HEK293 (cell line): ENCODE results near the gene CAND1.
A peak's percentile ranks its signal among the peaks of the same experiment; 100 is the strongest.

Experiments used
- CTCF ChIA-PET: fragments of 350-600 bp; formaldehyde crosslinking; extraction: SDS; loops from one replicate; lab custom pipeline; 2021; ENCODE audit warnings: antibody characterized with exemption; lab: Yijun Ruan, JAX
- POLR2A ChIA-PET: fragments of 300-600 bp; formaldehyde crosslinking; extraction: SDS; loops from one replicate; lab custom pipeline; 2020; ENCODE audit warnings: antibody characterized with exemption, inconsistent platforms; lab: Yijun Ruan, JAX
- H3K27ac ChIP-seq: fragments of 200-500 bp; sonication (Bioruptor generic); 2 replicates; pipeline ENCODE4 v1.5.1; 2014; ENCODE audit warnings: low read depth, low read length, control low read depth, inconsistent platforms; ENCODE audit errors: extremely low read depth
- H3K36me3 ChIP-seq, 2 experiments: fragments of 200-500 bp in 1 of 2; sonication (Bioruptor generic) in 1 of 2; 1 replicate in 1 of 2; 2 replicates in 1 of 2; pipeline ENCODE4 v1.5.1; 2014 to 2017; ENCODE audit warnings: inconsistent platforms in 2 of 2, low read length in 2 of 2; ENCODE audit not compliant: control insufficient read depth in 2 of 2, insufficient read depth in 1 of 2
- H3K4me1 ChIP-seq: fragments of 200-500 bp; sonication (Bioruptor generic); 2 replicates; pipeline ENCODE4 v1.5.1; 2014; ENCODE audit warnings: mild to moderate bottlenecking, low read length, inconsistent platforms; ENCODE audit not compliant: control insufficient read depth, insufficient read depth
- H3K4me3 ChIP-seq: 2 replicates; pipeline ENCODE4 v1.5.1; 2011; ENCODE audit warnings: low read depth, mild to moderate bottlenecking, control low read depth, low read length, moderate library complexity
- H3K9me3 ChIP-seq: fragments of 200-500 bp; sonication (Bioruptor generic); 2 replicates; pipeline ENCODE4 v1.5.1; 2014; ENCODE audit warnings: low read depth, low read length, inconsistent platforms; ENCODE audit not compliant: control insufficient read depth, insufficient read depth
- BCL11A ChIP-seq: fragments of 450-650 bp; formaldehyde crosslinking; IDR thresholded peaks from 2 replicates; pipeline ENCODE4 v1.5.1; 2016; ENCODE audit warnings: low read depth, missing biosample characterization, missing genetic modification characterization
- BCL11B ChIP-seq: fragments of 450-650 bp; formaldehyde crosslinking; IDR thresholded peaks from 2 replicates; pipeline ENCODE4 v1.5.1; 2016; ENCODE audit warnings: low read depth, missing biosample characterization, missing genetic modification characterization
- GLIS1 ChIP-seq: fragments of 450-650 bp; formaldehyde crosslinking; IDR thresholded peaks from 2 replicates; pipeline ENCODE4 v1.5.1; 2016; ENCODE audit warnings: missing biosample characterization, missing genetic modification characterization
- KLF9 ChIP-seq: fragments of 450-650 bp; formaldehyde crosslinking; IDR thresholded peaks from 2 replicates; pipeline ENCODE4 v1.5.1; 2016; ENCODE audit warnings: missing biosample characterization, missing genetic modification characterization, low read depth
- SALL2 ChIP-seq: fragments of 450-650 bp; formaldehyde crosslinking; IDR thresholded peaks from 2 replicates; pipeline ENCODE4 v1.5.0; 2017; ENCODE audit warnings: missing biosample characterization, mild to moderate bottlenecking, missing genetic modification characterization, borderline replicate concordance
- SCRT1 ChIP-seq: fragments of 450-650 bp; formaldehyde crosslinking; IDR thresholded peaks from 2 replicates; pipeline ENCODE4 v1.5.1; 2016; ENCODE audit warnings: missing biosample characterization, missing genetic modification characterization, borderline replicate concordance
- SP3 ChIP-seq: fragments of 450-650 bp; formaldehyde crosslinking; IDR thresholded peaks from 2 replicates; pipeline ENCODE4 v1.5.1; 2016; ENCODE audit warnings: missing biosample characterization, missing genetic modification characterization
- ZBTB20 ChIP-seq: fragments of 450-650 bp; formaldehyde crosslinking; IDR thresholded peaks from 2 replicates; pipeline ENCODE4 v1.5.1; 2016; ENCODE audit warnings: missing biosample characterization, missing genetic modification characterization
- ZNF169 ChIP-seq: fragments of 450-650 bp; formaldehyde crosslinking; IDR thresholded peaks from 2 replicates; pipeline ENCODE4 v1.5.1; 2016; ENCODE audit warnings: missing biosample characterization, missing genetic modification characterization
- ZNF423 ChIP-seq: fragments of 450-650 bp; formaldehyde crosslinking; IDR thresholded peaks from 2 replicates; pipeline ENCODE4 v1.5.1; 2016; ENCODE audit warnings: missing biosample characterization, missing genetic modification characterization
- ZNF521 ChIP-seq: fragments of 450-650 bp; formaldehyde crosslinking; IDR thresholded peaks from 2 replicates; pipeline ENCODE4 v1.5.1; 2017; ENCODE audit warnings: missing biosample characterization, mild to moderate bottlenecking, missing genetic modification characterization
- ZNF654 ChIP-seq: fragments of 450-650 bp; formaldehyde crosslinking; IDR thresholded peaks from 2 replicates; pipeline ENCODE4 v1.5.1; 2016; ENCODE audit warnings: low read depth, missing biosample characterization, missing genetic modification characterization
- ZNF660 ChIP-seq: fragments of 450-650 bp; IDR thresholded peaks from 2 replicates; pipeline ENCODE4 v1.5.1; 2018; ENCODE audit warnings: missing biosample characterization, mild to moderate bottlenecking, missing genetic modification characterization
- ZSCAN30 ChIP-seq: fragments of 450-650 bp; IDR thresholded peaks from 2 replicates; pipeline ENCODE4 v1.5.1; 2018; ENCODE audit warnings: missing biosample characterization, mild to moderate bottlenecking, missing genetic modification characterization, moderate library complexity
- TF ChIP-seq, protein P1 (sequence below): fragments of 450-650 bp; formaldehyde crosslinking; IDR thresholded peaks from 2 replicates; pipeline ENCODE4 v1.5.1; 2016; ENCODE audit warnings: missing biosample characterization, missing genetic modification characterization
- TF ChIP-seq, protein P2 (sequence below): fragments of 450-650 bp; formaldehyde crosslinking; IDR thresholded peaks from 2 replicates; pipeline ENCODE4 v1.5.1; 2016; ENCODE audit warnings: missing biosample characterization, missing genetic modification characterization
- TF ChIP-seq, protein P3 (sequence below): fragments of 450-650 bp; formaldehyde crosslinking; IDR thresholded peaks from 2 replicates; pipeline ENCODE4 v1.5.1; 2016; ENCODE audit warnings: missing biosample characterization, missing genetic modification characterization
- TF ChIP-seq, protein P4 (sequence below): fragments of 450-650 bp; formaldehyde crosslinking; IDR thresholded peaks from 2 replicates; pipeline ENCODE4 v1.5.1; 2016; ENCODE audit warnings: missing biosample characterization, missing genetic modification characterization
- TF ChIP-seq, protein P5 (sequence below): fragments of 450-650 bp; formaldehyde crosslinking; IDR thresholded peaks from 2 replicates; pipeline ENCODE4 v1.5.1; 2016; ENCODE audit warnings: missing biosample characterization, missing genetic modification characterization, borderline replicate concordance
- TF ChIP-seq, protein P6 (sequence below): fragments of 450-650 bp; formaldehyde crosslinking; IDR thresholded peaks from 2 replicates; pipeline ENCODE4 v1.5.1; 2017; ENCODE audit warnings: missing biosample characterization, missing genetic modification characterization

Gene CAND1

DNA sequence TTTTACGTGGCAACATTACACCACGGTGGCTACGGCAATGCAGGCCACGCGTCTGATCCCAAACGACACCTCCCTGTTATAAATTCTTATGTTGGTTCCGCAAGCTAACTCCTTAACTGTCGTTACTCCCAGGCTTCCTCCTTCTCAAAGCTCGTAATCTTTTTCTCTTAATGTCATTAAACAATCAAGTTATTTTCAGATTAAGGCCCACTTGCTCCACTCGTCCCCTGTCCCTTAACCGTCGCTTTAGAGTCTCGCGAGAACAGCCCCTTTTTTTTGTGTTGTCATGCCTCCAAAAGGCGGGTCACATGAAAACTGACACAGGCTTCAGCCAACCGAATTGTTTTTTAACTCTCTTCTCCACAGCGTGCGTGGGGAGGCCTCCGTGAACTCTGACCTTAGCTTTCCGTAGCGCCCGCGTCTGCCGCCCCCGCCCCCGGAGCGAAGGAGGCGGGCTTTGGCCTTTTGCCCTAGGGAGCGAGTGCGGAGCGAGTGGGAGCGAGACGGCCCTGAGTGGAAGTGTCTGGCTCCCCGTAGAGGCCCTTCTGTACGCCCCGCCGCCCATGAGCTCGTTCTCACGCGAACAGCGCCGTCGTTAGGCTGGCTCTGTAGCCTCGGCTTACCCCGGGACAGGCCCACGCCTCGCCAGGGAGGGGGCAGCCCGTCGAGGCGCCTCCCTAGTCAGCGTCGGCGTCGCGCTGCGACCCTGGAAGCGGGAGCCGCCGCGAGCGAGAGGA is at the start of gene CAND1 (continued):
- TF ChIP-seq, protein P1, sequence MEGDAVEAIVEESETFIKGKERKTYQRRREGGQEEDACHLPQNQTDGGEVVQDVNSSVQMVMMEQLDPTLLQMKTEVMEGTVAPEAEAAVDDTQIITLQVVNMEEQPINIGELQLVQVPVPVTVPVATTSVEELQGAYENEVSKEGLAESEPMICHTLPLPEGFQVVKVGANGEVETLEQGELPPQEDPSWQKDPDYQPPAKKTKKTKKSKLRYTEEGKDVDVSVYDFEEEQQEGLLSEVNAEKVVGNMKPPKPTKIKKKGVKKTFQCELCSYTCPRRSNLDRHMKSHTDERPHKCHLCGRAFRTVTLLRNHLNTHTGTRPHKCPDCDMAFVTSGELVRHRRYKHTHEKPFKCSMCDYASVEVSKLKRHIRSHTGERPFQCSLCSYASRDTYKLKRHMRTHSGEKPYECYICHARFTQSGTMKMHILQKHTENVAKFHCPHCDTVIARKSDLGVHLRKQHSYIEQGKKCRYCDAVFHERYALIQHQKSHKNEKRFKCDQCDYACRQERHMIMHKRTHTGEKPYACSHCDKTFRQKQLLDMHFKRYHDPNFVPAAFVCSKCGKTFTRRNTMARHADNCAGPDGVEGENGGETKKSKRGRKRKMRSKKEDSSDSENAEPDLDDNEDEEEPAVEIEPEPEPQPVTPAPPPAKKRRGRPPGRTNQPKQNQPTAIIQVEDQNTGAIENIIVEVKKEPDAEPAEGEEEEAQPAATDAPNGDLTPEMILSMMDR (tag by site-specific recombination) = peak; percentile 95
- TF ChIP-seq BCL11B = peak; percentile 86; the same call in 1 of the 2 replicates
- TF ChIP-seq ZNF423 (tag by site-specific recombination) = peak; percentile 71
- TF ChIP-seq ZBTB20 (tag by site-specific recombination) = peak; percentile 58; the same call in 1 of the 2 replicates
- TF ChIP-seq BCL11A (tag by site-specific recombination) = peak; percentile 70; the same call in 1 of the 2 replicates
- no peak for TF ChIP-seq ZNF169 (tag by site-specific recombination)

DNA sequence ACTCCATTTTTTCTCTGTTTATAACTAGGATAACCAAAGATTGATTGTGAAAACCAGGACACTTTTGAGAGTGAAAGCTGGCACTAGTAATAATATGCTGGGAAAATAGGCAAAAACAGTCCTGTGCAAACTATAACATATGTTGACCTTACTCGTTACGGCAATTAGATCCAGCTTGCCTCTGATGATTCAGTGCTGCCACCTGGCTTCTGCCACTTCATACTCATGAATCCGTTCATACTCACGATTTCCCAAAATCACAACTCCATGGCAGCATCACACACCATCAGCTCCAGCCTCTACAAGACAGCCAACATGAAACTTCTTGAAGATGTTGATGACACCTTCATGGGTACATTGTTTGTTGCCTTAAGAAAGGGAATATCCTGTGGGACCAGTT is 49.1 kb upstream of the CAND1 start:
- no peaks in the 10 kb centered on the region for H3K36me3 ChIP-seq
- no peak overlapping the region for H3K4me3 ChIP-seq
- no peaks in the 10 kb centered on the region for H3K9me3 ChIP-seq
- no peak overlapping the region for H3K27ac ChIP-seq
- TF ChIP-seq, protein P2, sequence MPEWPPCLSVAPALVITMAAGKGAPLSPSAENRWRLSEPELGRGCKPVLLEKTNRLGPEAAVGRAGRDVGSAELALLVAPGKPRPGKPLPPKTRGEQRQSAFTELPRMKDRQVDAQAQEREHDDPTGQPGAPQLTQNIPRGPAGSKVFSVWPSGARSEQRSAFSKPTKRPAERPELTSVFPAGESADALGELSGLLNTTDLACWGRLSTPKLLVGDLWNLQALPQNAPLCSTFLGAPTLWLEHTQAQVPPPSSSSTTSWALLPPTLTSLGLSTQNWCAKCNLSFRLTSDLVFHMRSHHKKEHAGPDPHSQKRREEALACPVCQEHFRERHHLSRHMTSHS (tag by site-specific recombination) = no peak
- TF ChIP-seq KLF9 (tag by site-specific recombination) = no peak
- no peak for TF ChIP-seq ZNF660
- TF ChIP-seq ZBTB20 (tag by site-specific recombination) = no peak
- peak; percentile 56 for TF ChIP-seq ZNF654 (tag by site-specific recombination)
- TF ChIP-seq ZNF521 (tag by site-specific recombination) = no peak
- ChIA-PET POLR2A (no interaction called here), CTCF (interaction anchor here (0.7 to 1.8 kb wide), 4 partner anchors 31 to 565 kb away, joined by 3 to 5 read pairs (median 3); no protein-coding TSS in a partner anchor)
- H3K4me1 ChIP-seq = no peaks in the 10 kb centered on the region

DNA sequence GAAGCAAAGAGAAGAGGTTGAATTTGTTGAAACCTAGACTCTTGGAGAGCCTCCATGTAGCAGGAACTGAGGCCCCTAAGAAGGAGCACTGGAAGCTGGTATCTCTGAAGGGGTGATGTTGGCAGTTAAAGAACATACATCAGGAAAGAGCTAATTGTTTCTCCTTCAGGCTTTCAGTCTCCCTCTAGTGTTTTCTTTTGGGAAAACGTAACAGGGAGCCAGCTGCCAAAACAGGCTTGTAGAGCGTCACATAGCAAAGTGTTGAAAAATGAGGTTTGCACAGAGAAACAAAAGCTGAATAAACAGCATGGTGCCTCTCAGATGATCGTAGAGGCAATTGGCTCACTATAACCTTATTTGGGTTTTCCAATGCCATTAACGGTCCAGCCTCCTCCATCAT is 46.9 kb upstream of the CAND1 start:
- no peaks in the 10 kb centered on the region for H3K36me3 ChIP-seq
- no peaks in the 10 kb centered on the region for H3K4me1 ChIP-seq
- no peaks in the 10 kb centered on the region for H3K9me3 ChIP-seq
- no peak overlapping the region for H3K27ac ChIP-seq
- no peak overlapping the region for H3K4me3 ChIP-seq
- ChIA-PET CTCF (interaction anchor here (0.7 to 1.3 kb wide), 5 partner anchors 20 to 196 kb away, joined by 3 to 5 read pairs (median 3); no protein-coding TSS in a partner anchor), POLR2A (no interaction called here)
- TF ChIP-seq, protein P3, sequence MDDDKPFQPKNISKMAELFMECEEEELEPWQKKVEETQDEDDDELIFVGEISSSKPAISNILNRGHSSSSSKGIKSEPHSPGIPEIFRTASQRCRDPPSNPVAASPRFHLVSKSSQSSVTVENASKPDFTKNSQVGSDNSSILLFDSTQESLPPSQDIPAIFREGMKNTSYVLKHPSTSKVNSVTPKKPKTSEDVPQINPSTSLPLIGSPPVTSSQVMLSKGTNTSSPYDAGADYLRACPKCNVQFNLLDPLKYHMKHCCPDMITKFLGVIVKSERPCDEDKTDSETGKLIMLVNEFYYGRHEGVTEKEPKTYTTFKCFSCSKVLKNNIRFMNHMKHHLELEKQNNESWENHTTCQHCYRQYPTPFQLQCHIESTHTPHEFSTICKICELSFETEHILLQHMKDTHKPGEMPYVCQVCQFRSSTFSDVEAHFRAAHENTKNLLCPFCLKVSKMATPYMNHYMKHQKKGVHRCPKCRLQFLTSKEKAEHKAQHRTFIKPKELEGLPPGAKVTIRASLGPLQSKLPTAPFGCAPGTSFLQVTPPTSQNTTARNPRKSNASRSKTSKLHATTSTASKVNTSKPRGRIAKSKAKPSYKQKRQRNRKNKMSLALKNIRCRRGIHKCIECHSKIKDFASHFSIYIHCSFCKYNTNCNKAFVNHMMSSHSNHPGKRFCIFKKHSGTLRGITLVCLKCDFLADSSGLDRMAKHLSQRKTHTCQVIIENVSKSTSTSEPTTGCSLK (tag by site-specific recombination) = no peak
- no peak for TF ChIP-seq SP3 (tag by site-specific recombination)
- TF ChIP-seq SALL2 = no peak
- TF ChIP-seq, protein P4, sequence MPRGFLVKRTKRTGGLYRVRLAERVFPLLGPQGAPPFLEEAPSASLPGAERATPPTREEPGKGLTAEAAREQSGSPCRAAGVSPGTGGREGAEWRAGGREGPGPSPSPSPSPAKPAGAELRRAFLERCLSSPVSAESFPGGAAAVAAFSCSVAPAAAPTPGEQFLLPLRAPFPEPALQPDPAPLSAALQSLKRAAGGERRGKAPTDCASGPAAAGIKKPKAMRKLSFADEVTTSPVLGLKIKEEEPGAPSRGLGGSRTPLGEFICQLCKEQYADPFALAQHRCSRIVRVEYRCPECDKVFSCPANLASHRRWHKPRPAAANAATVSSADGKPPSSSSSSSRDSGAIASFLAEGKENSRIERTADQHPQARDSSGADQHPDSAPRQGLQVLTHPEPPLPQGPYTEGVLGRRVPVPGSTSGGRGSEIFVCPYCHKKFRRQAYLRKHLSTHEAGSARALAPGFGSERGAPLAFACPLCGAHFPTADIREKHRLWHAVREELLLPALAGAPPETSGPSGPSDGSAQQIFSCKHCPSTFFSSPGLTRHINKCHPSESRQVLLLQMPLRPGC (tag by site-specific recombination) = no peak
- no peak for TF ChIP-seq SCRT1 (tag by site-specific recombination)
- TF ChIP-seq, protein P5, sequence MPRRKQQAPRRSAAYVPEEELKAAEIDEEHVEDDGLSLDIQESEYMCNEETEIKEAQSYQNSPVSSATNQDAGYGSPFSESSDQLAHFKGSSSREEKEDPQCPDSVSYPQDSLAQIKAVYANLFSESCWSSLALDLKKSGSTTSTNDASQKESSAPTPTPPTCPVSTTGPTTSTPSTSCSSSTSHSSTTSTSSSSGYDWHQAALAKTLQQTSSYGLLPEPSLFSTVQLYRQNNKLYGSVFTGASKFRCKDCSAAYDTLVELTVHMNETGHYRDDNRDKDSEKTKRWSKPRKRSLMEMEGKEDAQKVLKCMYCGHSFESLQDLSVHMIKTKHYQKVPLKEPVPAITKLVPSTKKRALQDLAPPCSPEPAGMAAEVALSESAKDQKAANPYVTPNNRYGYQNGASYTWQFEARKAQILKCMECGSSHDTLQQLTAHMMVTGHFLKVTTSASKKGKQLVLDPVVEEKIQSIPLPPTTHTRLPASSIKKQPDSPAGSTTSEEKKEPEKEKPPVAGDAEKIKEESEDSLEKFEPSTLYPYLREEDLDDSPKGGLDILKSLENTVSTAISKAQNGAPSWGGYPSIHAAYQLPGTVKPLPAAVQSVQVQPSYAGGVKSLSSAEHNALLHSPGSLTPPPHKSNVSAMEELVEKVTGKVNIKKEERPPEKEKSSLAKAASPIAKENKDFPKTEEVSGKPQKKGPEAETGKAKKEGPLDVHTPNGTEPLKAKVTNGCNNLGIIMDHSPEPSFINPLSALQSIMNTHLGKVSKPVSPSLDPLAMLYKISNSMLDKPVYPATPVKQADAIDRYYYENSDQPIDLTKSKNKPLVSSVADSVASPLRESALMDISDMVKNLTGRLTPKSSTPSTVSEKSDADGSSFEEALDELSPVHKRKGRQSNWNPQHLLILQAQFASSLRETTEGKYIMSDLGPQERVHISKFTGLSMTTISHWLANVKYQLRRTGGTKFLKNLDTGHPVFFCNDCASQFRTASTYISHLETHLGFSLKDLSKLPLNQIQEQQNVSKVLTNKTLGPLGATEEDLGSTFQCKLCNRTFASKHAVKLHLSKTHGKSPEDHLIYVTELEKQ (tag by site-specific recombination) = no peak
- TF ChIP-seq ZSCAN30 (tag by site-specific recombination) = peak; percentile 33; the same call in 1 of the 2 replicates
- TF ChIP-seq GLIS1 (tag by site-specific recombination) = no peak
- TF ChIP-seq, protein P6, sequence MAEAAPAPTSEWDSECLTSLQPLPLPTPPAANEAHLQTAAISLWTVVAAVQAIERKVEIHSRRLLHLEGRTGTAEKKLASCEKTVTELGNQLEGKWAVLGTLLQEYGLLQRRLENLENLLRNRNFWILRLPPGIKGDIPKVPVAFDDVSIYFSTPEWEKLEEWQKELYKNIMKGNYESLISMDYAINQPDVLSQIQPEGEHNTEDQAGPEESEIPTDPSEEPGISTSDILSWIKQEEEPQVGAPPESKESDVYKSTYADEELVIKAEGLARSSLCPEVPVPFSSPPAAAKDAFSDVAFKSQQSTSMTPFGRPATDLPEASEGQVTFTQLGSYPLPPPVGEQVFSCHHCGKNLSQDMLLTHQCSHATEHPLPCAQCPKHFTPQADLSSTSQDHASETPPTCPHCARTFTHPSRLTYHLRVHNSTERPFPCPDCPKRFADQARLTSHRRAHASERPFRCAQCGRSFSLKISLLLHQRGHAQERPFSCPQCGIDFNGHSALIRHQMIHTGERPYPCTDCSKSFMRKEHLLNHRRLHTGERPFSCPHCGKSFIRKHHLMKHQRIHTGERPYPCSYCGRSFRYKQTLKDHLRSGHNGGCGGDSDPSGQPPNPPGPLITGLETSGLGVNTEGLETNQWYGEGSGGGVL (tag by site-specific recombination) = no peak
